HG03175 (cell line): ENCODE measurements around the gene FBF1.
"Not testable (repeated sequence)": the region's sequence is repeated elsewhere in the genome, so short reads cannot be mapped to it uniquely, and the experiment has no call there.

Source experiments
- ATAC-seq: cut with Tn5 transposase; IDR thresholded peaks from one replicate; pipeline ENCODE4 v1.9.1; 2021; ENCODE audit warnings: mild to moderate bottlenecking, moderate library complexity; ENCODE audit not compliant: unreplicated experiment

FBF1 gene

GRCh38 chr17:75897160-75898019 lies 43.5 kb downstream of the FBF1 start:
- peak; percentile 3 for ATAC-seq

GRCh38 chr17:75896415-75897159 lies 44.3 kb downstream of the FBF1 start, which contains the start of gene TRIM65:
TRIM65 (minus strand) TSS chr17:75896951; CDS start chr17:75896937, 14 bp downstream.
- peak; percentile 67 for ATAC-seq

- no peak for ATAC-seq
Observed at GRCh38 chr17:75895370-75896155, 45.3 kb downstream of the FBF1 start.

- ATAC-seq, result no peak
Observed at GRCh38 chr17:75894049-75894733, 46.7 kb downstream of the FBF1 start.

GRCh38 chr17:75893305-75894048 lies 47.4 kb downstream of the FBF1 start:
- ATAC-seq, result no peak

- no peak for ATAC-seq
Observed at GRCh38 chr17:75892556-75893224, 48.2 kb downstream of the FBF1 start.

GRCh38 chr17:75891605-75892555 lies 49.0 kb downstream of the FBF1 start:
- ATAC-seq, result no peak

- no peak for ATAC-seq
Observed at GRCh38 chr17:75891022-75891604, 49.7 kb downstream of the FBF1 start.

GRCh38 chr17:75889454-75889853 lies 51.4 kb downstream of the FBF1 start:
- no peak for ATAC-seq

GRCh38 chr17:75888484-75888883 lies 52.4 kb downstream of the FBF1 start:
- ATAC-seq, result no peak

- not testable (repeated sequence) for ATAC-seq
Observed at GRCh38 chr17:75885860-75886259, 55.0 kb downstream of the FBF1 start.

- no peak for ATAC-seq
Observed at GRCh38 chr17:75885431-75885830, 55.4 kb downstream of the FBF1 start.

- ATAC-seq, result no peak
Observed at GRCh38 chr17:75881678-75882454, 59.0 kb downstream of the FBF1 start.

- ATAC-seq, result no peak
Observed at GRCh38 chr17:75880266-75880665, 60.6 kb downstream of the FBF1 start.

- ATAC-seq, result peak; percentile 17
Observed at GRCh38 chr17:75878174-75878998, 62.5 kb downstream of the FBF1 start, which contains the start of gene TRIM47. TRIM47 (minus strand) TSS chr17:75878581; CDS start chr17:75878548, 33 bp downstream.

GRCh38 chr17:75877752-75878173 lies 63.1 kb downstream of the FBF1 start:
- peak; percentile 64 for ATAC-seq
